Measurements from ENCODE around the gene FAM83F.

- TF ChIP-seq POLR2A (IDR thresholded peaks at IDR 0.05) (no peak), CTCF (IDR thresholded peaks at IDR 0.05) (no peak)
Measured at GRCh38 chr22:40070701-40071100, 75.9 kb downstream of the FAM83F start.

All from vagina (tissue), 2 donors.